ENCODE data around the gene PRKG1.

GRCh38 chr10:52276986-52277385, 1202.7 kb downstream of the PRKG1 start:
- no peak for TF ChIP-seq CTCF (IDR thresholded peaks at IDR 0.05)
- TF ChIP-seq ZFX (IDR thresholded peaks at IDR 0.05; ENCODE audit: borderline replicate concordance), result no peak
